HepG2 (cell line): Measurements from ENCODE around the gene NCBP3. TPM values are rescaled to one million over a fixed set of nuclear protein-coding genes. Genes with fewer than 3 reads are reported as not detected.

Source experiments
- ARID3A ChIP-seq: IDR thresholded peaks from 2 replicates; pipeline ENCODE4 v1.6.1; 2012; ENCODE audit warnings: low read depth, low read length, improper control_type of control experiment
- DDIT3 ChIP-seq: sonication (generic); formaldehyde crosslinking; IDR thresholded peaks from 2 replicates; pipeline ENCODE4 v1.4.0; 2020; ENCODE audit warnings: mild to moderate bottlenecking, missing genetic modification reagents
- GTF3A ChIP-seq: sonication (generic); formaldehyde crosslinking; conservative IDR thresholded peaks from 2 replicates; pipeline ENCODE4 v1.4.0; 2020; ENCODE audit warnings: mild to moderate bottlenecking, missing genetic modification reagents
- HOXA3 ChIP-seq: sonication (generic); formaldehyde crosslinking; IDR thresholded peaks from 2 replicates; pipeline ENCODE4 v1.5.0; 2020; ENCODE audit warnings: missing genetic modification reagents
- KDM1A ChIP-seq: IDR thresholded peaks from 2 replicates; pipeline ENCODE4 v1.6.1; 2016; ENCODE audit warnings: missing compliant biosample characterization
- KDM5B ChIP-seq: sonication (generic); formaldehyde crosslinking; IDR thresholded peaks from 2 replicates; pipeline ENCODE4 v1.4.0; 2020; ENCODE audit warnings: missing genetic modification reagents, mild to moderate bottlenecking, borderline replicate concordance
- MAFG ChIP-seq: sonication (generic); formaldehyde crosslinking; IDR thresholded peaks from 2 replicates; pipeline ENCODE4 v1.5.1; 2020; ENCODE audit warnings: mild to moderate bottlenecking, missing genetic modification reagents
- MYNN ChIP-seq: sonication (generic); formaldehyde crosslinking; IDR thresholded peaks from 2 replicates; pipeline ENCODE4 v1.4.0; 2020; ENCODE audit warnings: mild to moderate bottlenecking, low read depth, missing genetic modification reagents
- NCOA1 ChIP-seq: sonication (generic); formaldehyde crosslinking; IDR thresholded peaks from 2 replicates; pipeline ENCODE4 v1.9.0; 2021; ENCODE audit warnings: missing genetic modification reagents
- SKIL ChIP-seq: sonication (generic); formaldehyde crosslinking; IDR thresholded peaks from 2 replicates; pipeline ENCODE4 v1.8.0; 2022; ENCODE audit warnings: missing genetic modification reagents, mild to moderate bottlenecking, moderate library complexity, borderline replicate concordance
- SMC3 ChIP-seq: IDR thresholded peaks from 2 replicates; pipeline ENCODE4 v1.6.1; 2011; ENCODE audit warnings: low read length, improper control_type of control experiment
- STAG1 ChIP-seq: sonication (generic); formaldehyde crosslinking; IDR thresholded peaks from 2 replicates; pipeline ENCODE4 v1.4.0; 2020; ENCODE audit warnings: missing genetic modification reagents
- TEF ChIP-seq: sonication (generic); formaldehyde crosslinking; IDR thresholded peaks from 2 replicates; pipeline ENCODE4 v1.5.0; 2020; ENCODE audit warnings: missing genetic modification reagents
- TFDP2 ChIP-seq: sonication (generic); formaldehyde crosslinking; IDR thresholded peaks from 2 replicates; pipeline ENCODE4 v1.4.0; 2020; ENCODE audit warnings: missing genetic modification reagents
- THYN1 ChIP-seq: sonication (generic); formaldehyde crosslinking; IDR thresholded peaks from 2 replicates; pipeline ENCODE4 v1.8.1; 2023; ENCODE audit warnings: low read depth, mild to moderate bottlenecking, moderate library complexity, missing genetic modification reagents, borderline replicate concordance
- ZBTB14 ChIP-seq: sonication (generic); formaldehyde crosslinking; IDR thresholded peaks from 2 replicates; pipeline ENCODE4 v1.4.0; 2020; ENCODE audit warnings: missing genetic modification reagents
- ZNF530 ChIP-seq: sonication (generic); formaldehyde crosslinking; IDR thresholded peaks from 2 replicates; pipeline ENCODE4 v1.5.0; 2020; ENCODE audit warnings: low read depth, mild to moderate bottlenecking, missing genetic modification reagents
- ZNF564 ChIP-seq: sonication (generic); formaldehyde crosslinking; IDR thresholded peaks from 2 replicates; pipeline ENCODE4 v1.8.1; 2023; ENCODE audit warnings: mild to moderate bottlenecking, missing genetic modification reagents
- ZNF772 ChIP-seq: sonication (generic); formaldehyde crosslinking; IDR thresholded peaks from 2 replicates; pipeline ENCODE4 v1.5.0; 2020; ENCODE audit warnings: mild to moderate bottlenecking, missing genetic modification reagents
- ZNF792 ChIP-seq: IDR thresholded peaks from 2 replicates; pipeline ENCODE4 v1.6.1; 2016
- polyA plus RNA-seq, 8 experiments: library from polyadenylated mRNA; depleted of rRNA in 3 of 8; stranded (reverse) in 7 of 8; unstranded in 1 of 8; fragments of >200 nt; fragmentation: Illumina TruSeq in 4 of 8; extraction: Trizol in 4 of 8; gene quantifications; 2 replicates each; pipeline versions ENCODE4 v1.2.1 to v1.2.3, GENCODE V29; 2011 to 2016; ENCODE audit warnings: low read depth in 4 of 8, missing spikeins in 1 of 8, mixed read lengths in 1 of 8; ENCODE audit not compliant: insufficient read depth in 1 of 8
- total RNA-seq, 5 experiments: library from RNA; depleted of rRNA; stranded (reverse); fragments of >200 nt; fragmentation: Illumina TruSeq; extraction: Trizol; gene quantifications; 2 replicates each; pipeline ENCODE4 v1.2.3, GENCODE V29; 2016; ENCODE audit warnings: low read depth in 1 of 5

NCBP3 gene
- total and polyA plus RNA-seq, 2 of the 13 experiments (the other 11 are each of a cell fraction or from before 2014, with no cell fraction given), result 19.5 to 24.8 TPM

- TF ChIP-seq TEF (CRISPR knock-in tag), result peak; percentile 53; the same call in 1 of the 2 replicates
- no peak; the same call in 1 of the 2 replicates for TF ChIP-seq KDM5B
- TF ChIP-seq ZNF530 (CRISPR knock-in tag), result no peak
- TF ChIP-seq ZNF792 (CRISPR knock-in tag), result peak; percentile 87
- TF ChIP-seq KDM1A, result peak; percentile 97
- TF ChIP-seq ZNF564 (CRISPR knock-in tag), result no peak; the same call in 1 of the 2 replicates
- no peak for TF ChIP-seq STAG1
- no peak for TF ChIP-seq THYN1 (CRISPR knock-in tag)
- peak; percentile 88; the same call in 1 of the 2 replicates for TF ChIP-seq HOXA3 (CRISPR knock-in tag)
- no peak for TF ChIP-seq MYNN
- no peak for TF ChIP-seq ZNF772
- TF ChIP-seq TFDP2 (CRISPR knock-in tag), result peak; percentile 52
- TF ChIP-seq ARID3A, result 0 out of 2 replicates have a peak, but pooled peaks have one; percentile 17
- TF ChIP-seq GTF3A (CRISPR knock-in tag), result no peak
- no peak for TF ChIP-seq DDIT3 (CRISPR knock-in tag)
- TF ChIP-seq SMC3, result peak; percentile 58
- TF ChIP-seq ZBTB14 (CRISPR knock-in tag), result no peak
- peak; percentile 99 for TF ChIP-seq NCOA1 (CRISPR knock-in tag)
- no peak for TF ChIP-seq MAFG (CRISPR knock-in tag)
- peak; percentile 92 for TF ChIP-seq SKIL (CRISPR knock-in tag)
Observed at GRCh38 chr17:3802461-3803307, 43.4 kb downstream of the NCBP3 start (continued).
